ENCODE results near the gene CA10. TPM values are rescaled to one million over a fixed set of nuclear protein-coding genes. Genes with fewer than 3 reads are reported as not detected.

Gene CA10
- polyA plus RNA-seq, 1 donor from 2014 or later, result 6.2 TPM

GRCh38 chr17:51718983-51719382 is 439.5 kb downstream of the CA10 start:
- TF ChIP-seq POLR2AphosphoS5 (IDR thresholded peaks at IDR 0.05) (no peak), CTCF (IDR thresholded peaks at IDR 0.05; ENCODE audit: poor library complexity, severe bottlenecking) (no peak), RAD21 (conservative IDR thresholded peaks at IDR 0.05) (no peak), REST (IDR thresholded peaks at IDR 0.05; ENCODE audit: borderline replicate concordance) (no peak), MXI1 (conservative IDR thresholded peaks at IDR 0.05; ENCODE audit: poor library complexity, severe bottlenecking) (no peak), EP300 (conservative IDR thresholded peaks at IDR 0.05; ENCODE audit: poor library complexity, severe bottlenecking) (no peak), SMC3 (conservative IDR thresholded peaks at IDR 0.05; ENCODE audit: poor library complexity) (no peak), TAF1 (IDR thresholded peaks at IDR 0.05; ENCODE audit: low read depth) (no peak), EZH2 (IDR thresholded peaks at IDR 0.05; ENCODE audit: borderline replicate concordance, insufficient read depth, low read length, poor library complexity, severe bottlenecking) (no peak)
- Histone ChIP-seq H3K9ac (ENCODE audit: low read length) (no peak overlapping the region), H3K27me3 (ENCODE audit: insufficient read depth, low read depth, low read length) (no peaks in the 10 kb centered on the region), H3K4me3 (ENCODE audit: low read length) (no peak overlapping the region), H3K4me2 (ENCODE audit: low read length) (no peak overlapping the region), H3K36me3 (ENCODE audit: insufficient read depth, low read length) (no peaks in the 10 kb centered on the region), H3K9me3 (ENCODE audit: low read length) (no peaks in the 10 kb centered on the region), H4K20me1 (ENCODE audit: insufficient read depth) (no peaks in the 10 kb centered on the region), H3K9me2 (ENCODE audit: insufficient read depth, low read length) (no peaks in the 10 kb centered on the region), H3F3A (ENCODE audit: insufficient read depth, low read length, poor library complexity, severe bottlenecking) (no peaks in the 10 kb centered on the region), H3K27ac (ENCODE audit: low read length) (no peak overlapping the region), H2AFZ (ENCODE audit: low read depth, low read length) (no peak overlapping the region), H3K79me2 (replicated peaks; ENCODE audit: insufficient read depth, low read length) (no peaks in the 10 kb centered on the region)

- no peak overlapping the region for H3K9ac ChIP-seq (ENCODE audit: low read length)
- H4K20me1 ChIP-seq (ENCODE audit: insufficient read depth), result no peaks in the 10 kb centered on the region
- no peaks in the 10 kb centered on the region for H3F3A ChIP-seq (ENCODE audit: insufficient read depth, low read length, poor library complexity, severe bottlenecking)
- no peaks in the 10 kb centered on the region for H3K27me3 ChIP-seq (ENCODE audit: insufficient read depth, low read depth, low read length)
- no peak overlapping the region for H3K4me3 ChIP-seq (ENCODE audit: low read length)
- H3K9me3 ChIP-seq (ENCODE audit: low read length), result no peaks in the 10 kb centered on the region
- H3K36me3 ChIP-seq (ENCODE audit: insufficient read depth, low read length), result no peaks in the 10 kb centered on the region
- H3K4me2 ChIP-seq (ENCODE audit: low read length), result no peak overlapping the region
- no peaks in the 10 kb centered on the region for H3K9me2 ChIP-seq (ENCODE audit: insufficient read depth, low read length)
- no peaks in the 10 kb centered on the region for H3K79me2 ChIP-seq (replicated peaks; ENCODE audit: insufficient read depth, low read length)
- H3K27ac ChIP-seq (ENCODE audit: low read length), result no peak overlapping the region
- TF ChIP-seq CTCF (IDR thresholded peaks at IDR 0.05; ENCODE audit: poor library complexity, severe bottlenecking) (no peak), RAD21 (conservative IDR thresholded peaks at IDR 0.05) (no peak), EP300 (conservative IDR thresholded peaks at IDR 0.05; ENCODE audit: poor library complexity, severe bottlenecking) (no peak), TAF1 (IDR thresholded peaks at IDR 0.05; ENCODE audit: low read depth) (no peak), POLR2AphosphoS5 (IDR thresholded peaks at IDR 0.05) (no peak), SMC3 (conservative IDR thresholded peaks at IDR 0.05; ENCODE audit: poor library complexity) (no peak), MXI1 (conservative IDR thresholded peaks at IDR 0.05; ENCODE audit: poor library complexity, severe bottlenecking) (no peak), REST (IDR thresholded peaks at IDR 0.05; ENCODE audit: borderline replicate concordance) (no peak), EZH2 (IDR thresholded peaks at IDR 0.05; ENCODE audit: borderline replicate concordance, insufficient read depth, low read length, poor library complexity, severe bottlenecking) (no peak)
- no peak overlapping the region for H2AFZ ChIP-seq (ENCODE audit: low read depth, low read length)
Measured at GRCh38 chr17:51711581-51711980, 446.9 kb downstream of the CA10 start.
